ENCODE measurements around the gene RPS27. TPM values are rescaled to one million over a fixed set of nuclear protein-coding genes. Genes with fewer than 3 reads are reported as not detected.

Gene RPS27
- total RNA-seq, 1 experiment from 2014 or later, result 1,783 TPM

DNA sequence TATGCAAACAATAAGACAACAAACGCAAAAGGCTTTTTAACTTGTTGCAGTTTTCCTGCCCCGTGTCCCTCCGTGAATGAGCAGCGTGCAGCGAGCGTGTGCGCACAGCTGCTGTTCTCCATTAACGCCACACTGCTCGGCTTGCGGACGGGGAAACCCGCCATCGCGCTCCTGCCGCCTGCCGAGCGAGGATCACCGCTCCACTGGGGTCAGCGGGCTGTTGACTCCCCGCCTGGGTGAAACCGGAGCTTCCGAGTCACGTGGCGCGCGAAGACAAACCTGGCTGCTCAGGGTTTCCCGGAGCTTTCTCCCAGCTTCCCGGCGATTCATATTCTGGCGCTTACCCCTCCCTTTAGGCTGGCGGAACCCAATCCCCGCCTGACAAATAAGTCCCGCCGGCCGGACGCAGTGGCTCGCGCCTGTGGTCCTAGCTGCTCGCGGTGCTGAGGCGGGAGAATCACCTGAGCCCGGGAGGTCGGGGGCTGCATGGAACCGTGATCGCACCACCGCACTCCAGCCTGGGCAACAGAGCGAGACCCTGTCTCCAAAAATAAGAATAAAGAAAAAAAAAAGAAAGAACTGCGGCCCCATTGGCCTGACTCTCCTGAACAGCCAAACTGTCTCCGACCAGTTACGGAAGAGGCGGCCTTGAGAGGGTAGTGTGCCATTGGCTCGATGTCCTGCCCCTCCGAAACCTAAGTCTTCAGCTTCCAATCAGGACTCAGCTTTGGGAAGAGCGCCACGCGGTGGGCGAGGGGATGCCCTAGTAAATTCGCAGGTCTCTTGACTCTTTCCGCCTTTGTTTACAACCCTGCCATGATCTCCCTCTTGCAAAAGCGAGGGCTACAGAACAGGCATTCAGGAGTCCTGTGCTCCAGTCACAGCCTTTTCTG, 23.2 kb upstream of the RPS27 start, which contains the start of gene CREB3L4:
CREB3L4 (plus strand) TSS at position 796 of the 893 bp plus-strand sequence. CDS start 624 bp downstream, outside the sequence.
- peak within 1 kb of the TSS; percentile 95 for H3K27ac Mint-ChIP-seq (ENCODE audit: unreplicated experiment)

DNA sequence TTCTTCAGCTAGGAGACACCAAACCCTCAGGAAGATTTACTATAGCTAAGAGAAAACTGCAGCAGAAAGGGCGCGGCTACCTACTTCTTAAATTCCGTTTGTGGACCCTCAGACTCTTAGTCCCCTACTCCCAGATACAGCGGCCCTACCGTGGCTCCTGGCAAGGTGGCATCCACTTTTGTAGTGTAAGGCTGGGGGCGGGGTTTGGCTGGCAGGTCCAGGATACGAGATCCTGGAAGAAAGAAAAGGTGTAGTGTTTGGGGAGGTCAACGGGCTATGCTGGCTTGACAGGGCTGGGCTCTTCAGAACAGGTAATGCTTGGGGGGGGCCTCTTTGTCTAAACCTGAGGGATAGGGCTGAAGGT, 22.6 kb upstream of the RPS27 start:
- Mint-ChIP-seq H3K4me1 (ENCODE audit: low read depth, unreplicated experiment) (peaks cover 32% of the 10 kb centered on the region), H3K9me3 (ENCODE audit: low read depth, unreplicated experiment) (no peaks in the 10 kb centered on the region), H3K27ac (ENCODE audit: unreplicated experiment) (peak overlapping the region; percentile 95), H3K27me3 (ENCODE audit: unreplicated experiment) (no peaks in the 10 kb centered on the region), H3K4me3 (ENCODE audit: low read depth, unreplicated experiment) (peak overlapping the region; percentile 90), H3K36me3 (ENCODE audit: insufficient read depth, unreplicated experiment) (peaks cover 55% of the 10 kb centered on the region)
- CTCF ChIA-PET, result interaction anchor here (0.6 to 3.1 kb wide), 12 partner anchors 9 to 356 kb away, joined by 3 to 27 read pairs (median 4); partner anchors contain the start of genes CHTOP, CRTC2, DENND4B and JTB
- DNase-seq, result peak; percentile 59
- no TSS peak for BruUV-seq (replicated peaks)
- intact Hi-C loops (cut with micrococcal nuclease; ENCODE audit: unreplicated experiment), result no loop called here
- TF ChIP-seq CTCF (IDR thresholded peaks at IDR 0.05; ENCODE audit: unreplicated experiment), result no peak

More for the DNA sequence above, 23.2 kb upstream of the RPS27 start, which contains the start of gene CREB3L4:
- no peak for TF ChIP-seq CTCF (IDR thresholded peaks at IDR 0.05; ENCODE audit: unreplicated experiment)
- peaks cover 58% of the 10 kb centered on the region for H3K36me3 Mint-ChIP-seq (ENCODE audit: insufficient read depth, unreplicated experiment)
- BruUV-seq (replicated peaks), result no TSS peak
- CTCF ChIA-PET, result interaction anchor here (0.5 to 3.1 kb wide), 15 partner anchors 10 to 355 kb away, joined by 3 to 27 read pairs (median 4); partner anchors contain the start of genes CHTOP, CRTC2, DENND4B and JTB
- peak; percentile 92 for DNase-seq
- H3K4me3 Mint-ChIP-seq (ENCODE audit: low read depth, unreplicated experiment), result peak within 1 kb of the TSS; percentile 90
- intact Hi-C loops (cut with micrococcal nuclease; ENCODE audit: unreplicated experiment), result no loop called here
- H3K4me1 Mint-ChIP-seq (ENCODE audit: low read depth, unreplicated experiment), result peaks cover 37% of the 10 kb centered on the region
- no peaks in the 10 kb centered on the region for H3K27me3 Mint-ChIP-seq (ENCODE audit: unreplicated experiment)
- H3K9me3 Mint-ChIP-seq (ENCODE audit: low read depth, unreplicated experiment), result no peaks in the 10 kb centered on the region

GRCh38 chr1:153968408-153968807, 22.2 kb upstream of the RPS27 start:
- BruUV-seq (replicated peaks), result no TSS peak
- Mint-ChIP-seq H3K36me3 (ENCODE audit: insufficient read depth, unreplicated experiment) (peaks cover 50% of the 10 kb centered on the region), H3K4me1 (ENCODE audit: low read depth, unreplicated experiment) (peaks cover 31% of the 10 kb centered on the region), H3K27ac (ENCODE audit: unreplicated experiment) (peak overlapping the region; percentile 95), H3K4me3 (ENCODE audit: low read depth, unreplicated experiment) (peak overlapping the region; percentile 90), H3K9me3 (ENCODE audit: low read depth, unreplicated experiment) (no peaks in the 10 kb centered on the region), H3K27me3 (ENCODE audit: unreplicated experiment) (no peaks in the 10 kb centered on the region)
- intact Hi-C loops (cut with micrococcal nuclease; ENCODE audit: unreplicated experiment), result no loop called here
- CTCF ChIA-PET, result interaction anchor here (0.6 to 3.1 kb wide), 5 partner anchors 9 to 255 kb away, joined by 5 to 27 read pairs (median 16); partner anchors contain the start of genes CRTC2, DENND4B, JTB and RAB13
- DNase-seq, result no peak
- peak; percentile 8 for TF ChIP-seq CTCF (IDR thresholded peaks at IDR 0.05; ENCODE audit: unreplicated experiment)

GRCh38 chr1:153968972-153969371, 21.6 kb upstream of the RPS27 start:
- no TSS peak for BruUV-seq (replicated peaks)
- Mint-ChIP-seq H3K36me3 (ENCODE audit: insufficient read depth, unreplicated experiment) (peaks cover 46% of the 10 kb centered on the region), H3K4me3 (ENCODE audit: low read depth, unreplicated experiment) (no peak overlapping the region), H3K27ac (ENCODE audit: unreplicated experiment) (no peak overlapping the region), H3K27me3 (ENCODE audit: unreplicated experiment) (no peaks in the 10 kb centered on the region), H3K4me1 (ENCODE audit: low read depth, unreplicated experiment) (peaks cover 26% of the 10 kb centered on the region), H3K9me3 (ENCODE audit: low read depth, unreplicated experiment) (no peaks in the 10 kb centered on the region)
- no peak for DNase-seq
- intact Hi-C loops (cut with micrococcal nuclease; ENCODE audit: unreplicated experiment), result no loop called here
- CTCF ChIA-PET, result interaction anchor here (2.1 kb wide), 1 partner anchor 11 kb away, joined by 16 read pairs; the partner anchor contains the start of gene CRTC2
- TF ChIP-seq CTCF (IDR thresholded peaks at IDR 0.05; ENCODE audit: unreplicated experiment), result no peak

Measured in Calu3 (cell line).